Activated CD8-positive, alpha-beta T cell treated with anti-CD3 and anti-CD28 coated beads for 36 hours (primary cell): ENCODE results near the gene SLC12A7. TPM values are rescaled to one million over a fixed set of nuclear protein-coding genes. Genes with fewer than 3 reads are reported as not detected.

ENCODE experiments used
- ATAC-seq: fragments of 200-7000 bp; cut with Tn5 transposase; one replicate; pipeline ENCODE4 v1.10.0; 2021; ENCODE audit warnings: mild to moderate bottlenecking, moderate library complexity
- CTCF ChIA-PET: fragments of 350-600 bp; sonication (Branson Sonifier 250); formaldehyde crosslinking; loops from one replicate; lab custom pipeline; 2021; ENCODE audit warnings: antibody characterized with exemption; lab: Charles Lee
- POLR2A ChIA-PET: fragments of 350-600 bp; sonication (Branson Sonifier 250); formaldehyde crosslinking; loops from one replicate; lab custom pipeline; 2021; ENCODE audit warnings: antibody characterized with exemption; lab: Charles Lee
- DNase-seq: peaks from one replicate; pipeline ENCODE4 v3.0.0-alpha.2; 2020
- H3K27ac Mint-ChIP-seq: one replicate; pipeline ENCODE4 v1.8.0; 2021; ENCODE audit warnings: mild to moderate bottlenecking, mixed read lengths
- H3K27me3 Mint-ChIP-seq: one replicate; pipeline ENCODE4 v1.8.0; 2021; ENCODE audit warnings: mixed read lengths
- H3K36me3 Mint-ChIP-seq: one replicate; pipeline ENCODE4 v1.8.0; 2021; ENCODE audit warnings: low read depth, mixed read lengths
- H3K4me1 Mint-ChIP-seq: one replicate; pipeline ENCODE4 v1.8.0; 2021; ENCODE audit warnings: low read depth, mixed read lengths
- H3K4me3 Mint-ChIP-seq: one replicate; pipeline ENCODE4 v1.8.0; 2021; ENCODE audit warnings: mild to moderate bottlenecking, moderate library complexity, mixed read lengths
- H3K9me3 Mint-ChIP-seq: one replicate; pipeline ENCODE4 v1.8.0; 2021; ENCODE audit warnings: mixed read lengths
- CTCF ChIP-seq: fragments of 200-600 bp; IDR thresholded peaks from one replicate; pipeline ENCODE4 v1.8.0; 2022; ENCODE audit warnings: antibody characterized with exemption, mild to moderate bottlenecking
- intact Hi-C: fragments of 100-400 bp; cut with micrococcal nuclease; formaldehyde crosslinking; loops from one replicate; pipeline ENCODE4 v1.10.0; 2022
- total RNA-seq, 2 experiments: library from RNA; stranded (reverse); gene quantifications; one replicate each; pipeline ENCODE4 v1.2.3, GENCODE V29; 2021

Gene SLC12A7
- total RNA-seq, 2 experiments from 2014 or later: 21.6 to 24.8 TPM

GRCh38 chr5:1075555-1075881 is 36.3 kb downstream of the SLC12A7 start:
- no peaks in the 10 kb centered on the region for H3K9me3 Mint-ChIP-seq
- ATAC-seq (no peak), DNase-seq (no peak)
- no peaks in the 10 kb centered on the region for H3K4me1 Mint-ChIP-seq
- peaks cover 2% of the 10 kb centered on the region for H3K36me3 Mint-ChIP-seq
- no peak overlapping the region for H3K4me3 Mint-ChIP-seq
- POLR2A ChIA-PET: no interaction called here
- no peaks in the 10 kb centered on the region for H3K27me3 Mint-ChIP-seq
- TF ChIP-seq CTCF: no peak
- intact Hi-C loops: no loop called here
- no peak overlapping the region for H3K27ac Mint-ChIP-seq
- CTCF ChIA-PET: no interaction called here

DNA sequence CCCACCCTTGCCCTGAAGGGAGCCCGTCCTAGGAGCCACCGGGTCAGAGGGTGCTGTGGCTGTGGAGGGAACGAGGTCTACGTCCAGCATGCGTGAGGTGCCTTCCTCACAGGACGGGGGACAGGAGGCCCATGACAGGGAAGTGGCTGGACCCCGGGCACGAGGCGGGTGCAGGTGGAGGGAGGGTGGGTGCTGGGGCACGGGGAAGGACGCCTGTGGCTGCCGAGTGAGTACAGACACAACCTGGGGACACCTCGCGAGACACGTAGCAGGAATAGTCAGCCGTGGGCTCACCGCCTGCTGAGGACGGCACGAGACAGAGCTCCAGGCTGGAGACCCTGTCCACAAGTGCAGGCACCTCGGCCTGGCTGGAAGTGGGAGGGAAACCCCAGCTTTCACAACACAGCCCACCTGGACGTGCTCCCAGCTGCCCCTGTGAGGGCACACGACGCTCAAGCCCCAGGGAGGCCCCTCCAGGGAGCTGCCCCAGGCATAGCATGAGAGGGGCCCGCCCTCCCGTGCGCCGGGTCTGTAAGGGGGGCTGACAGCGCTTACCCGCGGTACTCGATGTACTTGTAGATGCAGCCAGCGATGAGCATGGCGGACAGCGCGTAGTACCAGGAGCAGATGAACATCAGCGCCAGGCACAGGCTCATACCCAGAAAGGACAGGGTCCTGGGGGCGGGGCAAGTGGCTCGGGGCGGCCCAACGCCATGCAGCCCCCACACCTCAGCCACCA is 36.9 kb downstream of the SLC12A7 start:
- no peaks in the 10 kb centered on the region for H3K4me1 Mint-ChIP-seq
- no peaks in the 10 kb centered on the region for H3K9me3 Mint-ChIP-seq
- peaks cover 2% of the 10 kb centered on the region for H3K36me3 Mint-ChIP-seq
- ChIA-PET POLR2A (no interaction called here), CTCF (no interaction called here)
- no peak overlapping the region for H3K4me3 Mint-ChIP-seq
- H3K27me3 Mint-ChIP-seq: no peaks in the 10 kb centered on the region
- H3K27ac Mint-ChIP-seq: no peak overlapping the region
- ATAC-seq (no peak), DNase-seq (no peak)
- no peak for TF ChIP-seq CTCF
- intact Hi-C loops: no loop called here

DNA sequence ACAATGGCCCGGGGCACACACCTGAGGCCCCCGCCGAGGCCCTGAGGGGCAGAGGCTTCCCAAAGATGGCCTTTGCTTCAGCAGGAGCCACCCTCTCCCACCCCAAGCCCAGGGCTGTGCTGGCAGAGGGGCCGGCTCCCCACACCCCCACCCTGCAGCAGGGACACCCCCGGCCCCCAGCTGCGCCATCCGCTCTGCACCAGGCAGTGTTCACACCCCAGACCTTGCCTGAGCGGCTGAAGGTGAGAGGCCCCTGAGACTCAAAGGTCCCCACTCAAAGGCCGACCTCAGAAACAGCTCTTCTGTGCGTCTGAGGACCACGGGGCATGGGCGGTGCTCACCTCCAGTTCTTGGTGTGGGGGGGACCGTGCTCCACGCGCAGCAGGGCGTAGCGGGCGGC is 37.6 kb downstream of the SLC12A7 start:
- Mint-ChIP-seq H3K4me1 (no peaks in the 10 kb centered on the region), H3K36me3 (peaks cover 2% of the 10 kb centered on the region), H3K27ac (no peak overlapping the region), H3K9me3 (no peaks in the 10 kb centered on the region), H3K27me3 (no peaks in the 10 kb centered on the region), H3K4me3 (no peak overlapping the region)
- intact Hi-C loops: no loop called here
- DNase-seq: no peak
- ATAC-seq: no peak
- ChIA-PET POLR2A (no interaction called here), CTCF (no interaction called here)
- no peak for TF ChIP-seq CTCF

GRCh38 chr5:1073239-1074102 is 38.4 kb downstream of the SLC12A7 start:
- ATAC-seq (no peak), DNase-seq (no peak)
- CTCF ChIA-PET: no interaction called here
- H3K4me1 Mint-ChIP-seq: no peaks in the 10 kb centered on the region
- H3K36me3 Mint-ChIP-seq: peaks cover 2% of the 10 kb centered on the region
- TF ChIP-seq CTCF: no peak
- peak overlapping the region; percentile 61 for H3K27ac Mint-ChIP-seq
- no peaks in the 10 kb centered on the region for H3K27me3 Mint-ChIP-seq
- intact Hi-C loops: no loop called here
- H3K9me3 Mint-ChIP-seq: no peaks in the 10 kb centered on the region
- no peak overlapping the region for H3K4me3 Mint-ChIP-seq
- POLR2A ChIA-PET: no interaction called here

DNA sequence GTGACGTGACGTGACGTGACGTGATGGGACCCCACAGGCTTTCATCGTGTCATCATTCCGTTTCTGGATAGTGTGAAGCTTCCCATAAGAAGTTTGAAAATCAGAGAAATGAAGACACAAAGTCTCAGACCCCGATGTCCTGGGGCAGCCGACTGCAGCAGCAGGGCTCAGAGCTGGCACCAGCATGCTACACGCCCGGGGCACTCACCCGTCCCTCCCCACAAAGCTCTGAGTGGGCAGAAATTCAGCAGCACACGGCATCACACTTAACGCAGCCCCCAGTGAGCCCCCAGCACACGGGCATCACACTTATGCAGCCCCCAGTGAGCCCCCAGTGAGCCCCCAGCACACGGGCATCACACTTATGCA is 42.2 kb downstream of the SLC12A7 start:
- ATAC-seq: no peak
- no peaks in the 10 kb centered on the region for H3K27me3 Mint-ChIP-seq
- no peak for DNase-seq
- H3K36me3 Mint-ChIP-seq: peaks cover 2% of the 10 kb centered on the region
- H3K9me3 Mint-ChIP-seq: no peaks in the 10 kb centered on the region
- POLR2A ChIA-PET: no interaction called here
- no peak overlapping the region for H3K4me3 Mint-ChIP-seq
- CTCF ChIA-PET: no interaction called here
- intact Hi-C loops: no loop called here
- no peak for TF ChIP-seq CTCF
- no peak overlapping the region for H3K27ac Mint-ChIP-seq
- H3K4me1 Mint-ChIP-seq: no peaks in the 10 kb centered on the region
